K562 (cell line): ENCODE measurements around the gene ENTPD8.

Experiments used
- ATF2 ChIP-seq: sonication (generic); formaldehyde crosslinking; IDR thresholded peaks from 2 replicates; pipeline ENCODE4 v1.8.1; 2022; ENCODE audit warnings: missing genetic modification reagents
- E2F8 ChIP-seq: fragments of 450-650 bp; IDR thresholded peaks from 2 replicates; pipeline ENCODE4 v1.7.1; 2018; ENCODE audit warnings: mild to moderate bottlenecking, low read depth; ENCODE audit not compliant: partially characterized antibody
- SIN3A ChIP-seq, 2 experiments: fragments of 150-350 bp in 1 of 2; IDR thresholded peaks; 2 replicates each; pipeline ENCODE4 v1.6.1; 2011 to 2016; ENCODE audit warnings: borderline replicate concordance in 2 of 2, low read depth in 2 of 2, low read length in 2 of 2, mild to moderate bottlenecking in 2 of 2, moderate library complexity in 2 of 2; ENCODE audit not compliant: control insufficient read depth in 1 of 2
- ZKSCAN1 ChIP-seq: fragments of 150-350 bp; IDR thresholded peaks from 2 replicates; pipeline ENCODE4 v1.6.1; 2016; ENCODE audit warnings: low read depth, low read length
- ZNF274 ChIP-seq: IDR thresholded peaks from 2 replicates; pipeline ENCODE4 v1.6.1; 2011; ENCODE audit warnings: low read depth, mild to moderate bottlenecking, low read length, moderate library complexity, borderline replicate concordance

GRCh38 chr9:137447722-137448601 is 6.8 kb upstream of the ENTPD8 start:
- TF ChIP-seq ATF2 (CRISPR knock-in tag): no peak
- no peak for TF ChIP-seq SIN3A (IDR thresholded peaks at IDR 0.05; ENCODE audit: borderline replicate concordance in 2 of 2, control insufficient read depth in 1 of 2, low read depth in 2 of 2, low read length in 2 of 2)
- no peak for TF ChIP-seq ZKSCAN1
- TF ChIP-seq ZNF274: no peak
- no peak for TF ChIP-seq E2F8
